DMS 273 (cell line): ENCODE data around the gene FHAD1.

ENCODE experiments used
- DNase-seq: peaks from one replicate; lab custom pipeline; 2025; ENCODE audit not compliant: unreplicated experiment; lab: John Stamatoyannopoulos, UW

The FHAD1 gene

DNA sequence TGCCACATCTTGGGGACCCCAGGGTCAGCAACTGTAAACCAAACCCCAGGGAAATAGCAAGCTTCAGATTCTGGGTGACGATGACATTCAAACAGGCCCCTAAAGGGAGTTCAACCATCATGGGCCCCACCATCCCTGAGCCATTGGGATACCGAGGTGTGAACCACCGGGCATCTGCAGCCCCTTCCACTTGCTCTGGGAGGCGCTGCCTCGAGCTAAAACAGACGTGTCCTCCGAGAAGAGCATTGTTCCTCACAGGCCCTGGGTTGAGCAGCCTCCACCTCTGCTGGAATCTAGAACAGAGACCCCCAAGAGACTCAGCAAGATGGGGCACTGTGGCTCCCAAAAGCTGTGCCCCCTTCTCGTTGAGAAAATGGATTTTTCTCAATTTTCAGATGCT, 143.6 kb downstream of the FHAD1 start:
- DNase-seq = no peak

DNA sequence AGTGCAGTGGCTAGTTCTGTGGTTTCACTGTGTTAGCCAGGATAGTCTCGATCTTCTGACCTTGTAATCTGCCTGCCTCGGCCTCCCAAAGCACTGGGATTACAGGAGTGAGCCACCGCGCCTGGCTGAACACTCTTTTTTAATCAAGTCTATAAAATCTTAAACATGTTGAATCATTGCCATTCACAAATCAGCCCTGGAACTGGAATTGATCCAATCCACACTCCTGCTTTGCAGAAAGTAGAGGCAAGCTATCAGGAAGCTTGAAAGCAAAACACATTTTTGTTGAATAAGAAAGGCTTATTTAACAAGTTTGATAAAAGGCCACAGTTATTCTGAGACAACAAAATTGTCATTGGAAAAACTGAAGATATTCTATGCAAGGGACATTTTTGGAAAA, 144.3 kb downstream of the FHAD1 start:
- no peak for DNase-seq

DNA sequence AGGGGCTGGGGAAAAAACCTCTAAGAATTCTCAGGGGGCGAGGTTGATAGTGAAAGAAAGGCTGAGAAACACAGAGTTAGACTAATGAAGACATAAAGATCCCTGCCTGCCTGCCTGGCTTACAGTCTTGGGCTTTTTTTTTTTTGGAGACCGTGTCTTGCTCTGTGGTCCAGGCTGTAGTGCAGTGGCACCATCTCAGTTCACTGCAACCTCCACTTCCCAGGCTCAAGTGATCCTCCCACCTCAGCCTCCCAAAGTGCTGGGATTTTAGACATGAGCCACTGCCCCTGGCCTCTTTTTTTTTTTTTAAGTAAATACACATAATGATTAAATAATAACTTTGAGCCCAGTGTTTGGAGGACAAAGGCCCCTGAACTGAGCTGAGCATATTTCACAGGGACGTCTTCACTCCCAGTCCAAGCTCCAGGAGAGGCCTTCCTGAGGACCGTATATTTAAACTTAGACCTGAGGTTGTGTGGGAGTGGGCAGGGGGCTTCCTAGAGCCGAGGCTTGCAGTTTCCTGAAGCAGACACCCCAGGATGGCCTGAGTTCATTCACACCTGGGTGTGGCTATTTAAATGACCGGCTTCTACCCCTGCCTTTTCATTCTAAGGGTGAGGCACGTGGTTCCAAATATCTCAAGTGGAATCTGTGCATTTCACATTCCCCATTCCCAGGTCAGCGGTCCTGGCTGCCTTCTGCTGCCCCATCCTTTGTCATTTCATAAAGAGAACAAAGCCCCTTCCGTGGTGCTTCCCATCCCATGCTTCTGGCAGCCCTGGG, 146.6 kb downstream of the FHAD1 start:
- DNase-seq = no peak

DNA sequence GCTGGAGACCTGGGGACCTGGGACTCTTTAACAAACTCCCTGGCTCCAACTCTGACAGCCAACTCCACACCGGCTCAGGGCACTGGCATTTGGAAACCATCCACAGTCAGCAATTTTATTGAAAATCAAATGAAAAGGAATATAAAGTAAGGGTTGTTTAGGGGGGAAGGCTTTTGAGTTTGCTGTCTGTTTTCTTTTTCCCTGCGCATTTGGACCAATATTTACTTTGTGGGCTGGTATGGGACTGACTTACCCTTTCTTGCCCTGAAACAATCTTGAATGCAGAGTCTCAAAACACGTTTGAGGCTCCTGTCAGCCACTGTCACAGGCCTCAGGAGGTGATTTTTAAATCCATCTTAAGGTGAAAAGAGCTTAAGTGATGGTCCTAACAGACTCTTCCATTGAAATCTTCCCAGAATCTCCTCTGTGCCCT, 147.3 kb downstream of the FHAD1 start:
- no peak for DNase-seq

DNA sequence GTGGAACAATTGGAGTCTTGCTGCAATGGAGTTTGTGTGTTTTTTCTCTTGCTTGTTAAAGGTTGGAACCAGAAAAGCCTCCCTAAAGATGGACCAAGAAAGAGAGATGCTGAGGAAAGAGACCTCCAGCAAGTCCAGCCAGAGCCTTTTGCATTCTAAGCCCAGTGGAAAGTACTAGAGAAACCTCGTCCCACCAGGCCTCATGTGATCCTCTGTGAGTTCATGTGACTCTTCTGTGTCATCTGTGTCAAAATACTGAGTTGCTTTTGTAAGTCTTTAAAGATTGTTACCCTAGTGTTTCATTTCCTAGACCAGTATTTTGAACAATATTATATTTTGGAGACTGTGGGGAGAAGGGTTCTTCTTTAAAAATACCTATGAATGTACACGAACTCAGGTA, 150.2 kb downstream of the FHAD1 start:
- no peak for DNase-seq

DNA sequence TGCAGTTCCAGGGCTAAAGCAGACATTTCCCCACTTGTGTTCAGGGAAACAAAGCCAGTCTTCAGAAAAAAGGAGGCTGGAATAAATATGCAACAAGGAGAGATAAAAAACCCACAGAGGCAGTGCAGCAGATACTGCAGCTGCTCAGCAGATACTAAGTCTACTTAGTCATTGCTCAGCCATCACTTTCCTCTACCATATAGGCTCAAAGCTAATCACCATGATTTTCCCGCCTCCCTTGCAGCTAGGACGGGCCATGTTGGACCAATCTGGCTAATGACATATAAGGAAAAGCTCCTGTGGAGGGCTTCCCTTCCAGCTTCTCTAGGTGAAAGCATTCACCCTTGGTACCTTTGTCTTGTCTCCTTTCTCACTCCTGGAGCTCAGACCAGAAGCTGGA, 152.7 kb downstream of the FHAD1 start:
- DNase-seq = no peak

DNA sequence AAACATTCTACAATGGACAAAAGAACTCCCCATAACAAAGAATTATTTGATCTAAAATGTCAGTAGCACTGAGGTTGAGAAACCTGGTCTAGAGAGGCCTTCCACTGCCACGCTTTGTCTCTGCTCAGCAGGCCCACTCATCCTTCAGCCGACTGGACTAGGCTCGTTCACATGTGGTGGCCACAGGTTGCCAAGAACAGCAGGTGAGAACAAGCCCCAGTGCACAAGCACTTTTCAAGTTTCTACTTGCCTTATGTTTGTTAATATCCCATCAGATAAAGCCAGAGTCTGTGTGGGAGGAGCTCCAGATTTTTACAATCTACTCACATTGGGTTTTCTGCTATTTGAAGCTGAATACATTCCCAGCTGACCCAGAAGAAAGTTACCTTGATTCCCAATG, 153.6 kb downstream of the FHAD1 start:
- peak; percentile 89 for DNase-seq

DNA sequence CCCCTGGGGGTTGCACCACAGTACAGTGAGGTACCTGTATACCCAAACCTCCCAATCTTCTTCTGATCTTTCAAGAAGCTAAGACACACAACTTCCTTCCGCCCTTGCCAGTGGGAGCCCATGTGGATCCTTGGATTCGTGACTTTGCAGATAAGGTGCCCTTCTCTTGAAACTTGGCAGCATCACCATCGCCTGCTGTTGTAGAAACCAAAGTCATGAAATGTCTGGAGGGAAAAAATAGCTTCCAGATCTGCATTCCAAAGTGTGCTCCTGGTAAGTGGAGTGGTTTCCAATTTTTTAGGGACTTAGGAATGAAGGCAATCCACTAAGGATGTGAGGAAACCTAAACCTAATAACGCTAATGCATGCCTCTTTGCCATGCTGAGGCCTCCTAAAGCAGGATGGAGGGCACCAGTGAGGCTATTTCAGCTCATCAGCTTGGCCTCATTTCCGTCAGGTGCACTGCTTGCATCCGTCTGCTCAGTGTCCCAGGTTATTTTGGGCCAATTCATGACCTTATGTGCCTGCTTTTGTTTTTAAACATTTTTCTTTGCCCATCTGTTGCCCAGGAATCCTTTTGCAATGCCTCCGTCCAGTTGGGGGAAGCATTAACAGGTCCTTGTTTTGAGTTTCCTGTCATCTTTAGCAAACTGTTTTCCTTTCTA, 154.5 kb downstream of the FHAD1 start:
- DNase-seq = peak; percentile 69

DNA sequence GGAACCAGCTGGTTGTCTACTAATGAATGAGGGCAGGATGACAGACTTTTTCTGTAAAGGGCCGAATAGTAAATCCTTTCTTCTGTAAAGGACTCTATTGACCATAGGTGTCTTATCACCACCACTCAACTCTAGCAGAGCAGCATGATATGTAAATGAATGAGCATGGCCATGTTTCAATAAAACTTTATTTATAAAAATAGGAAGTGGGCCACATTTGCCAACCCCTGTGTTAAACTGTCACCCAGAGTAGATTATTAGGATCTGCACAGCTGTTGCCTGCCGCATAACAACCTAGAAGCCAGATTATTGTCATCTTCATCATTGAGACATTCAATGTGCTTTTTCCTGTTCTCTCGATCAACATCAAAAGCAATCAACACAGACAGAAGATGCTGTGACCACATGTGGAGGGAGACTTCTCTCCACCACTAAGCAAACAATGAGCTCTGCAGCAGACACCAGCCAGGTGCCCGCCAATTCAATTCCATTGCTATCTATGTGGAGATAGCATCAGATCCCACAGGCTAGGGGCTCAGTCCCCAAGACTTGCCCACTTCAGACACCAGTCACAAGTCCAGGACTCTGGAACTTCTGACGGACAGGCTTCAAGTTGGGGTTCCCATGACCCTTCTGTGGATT, 155.9 kb downstream of the FHAD1 start:
- no peak for DNase-seq

DNA sequence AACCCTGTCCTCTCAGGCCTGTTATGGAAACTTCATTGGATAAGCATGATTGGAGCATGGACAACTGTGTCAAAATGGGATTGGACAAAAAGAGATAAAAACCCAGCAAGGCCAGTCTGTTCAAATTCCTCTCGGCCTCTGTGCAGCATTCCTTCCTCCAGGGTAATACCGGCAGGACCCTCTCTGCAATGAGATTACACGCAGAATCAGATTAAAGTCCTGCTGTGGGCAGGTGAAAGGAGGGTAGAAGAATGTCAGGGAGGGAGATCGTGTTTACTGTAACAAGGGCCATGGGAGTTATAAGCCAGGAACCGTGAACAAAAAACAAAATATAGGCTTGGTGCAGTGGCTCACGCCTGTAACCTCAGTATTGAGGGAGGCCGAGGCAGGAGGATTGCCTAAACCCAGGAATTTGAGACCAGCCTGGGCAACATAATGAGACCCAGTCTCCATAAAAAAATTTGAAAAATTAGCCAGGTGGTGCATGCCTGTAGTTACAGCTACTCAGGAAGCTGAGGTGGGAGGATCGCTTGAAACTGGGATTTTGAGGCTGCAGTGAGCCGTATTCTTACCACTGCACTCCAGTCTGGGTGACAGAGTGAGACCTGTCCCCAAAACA, 157.0 kb downstream of the FHAD1 start:
- DNase-seq = no peak

DNA sequence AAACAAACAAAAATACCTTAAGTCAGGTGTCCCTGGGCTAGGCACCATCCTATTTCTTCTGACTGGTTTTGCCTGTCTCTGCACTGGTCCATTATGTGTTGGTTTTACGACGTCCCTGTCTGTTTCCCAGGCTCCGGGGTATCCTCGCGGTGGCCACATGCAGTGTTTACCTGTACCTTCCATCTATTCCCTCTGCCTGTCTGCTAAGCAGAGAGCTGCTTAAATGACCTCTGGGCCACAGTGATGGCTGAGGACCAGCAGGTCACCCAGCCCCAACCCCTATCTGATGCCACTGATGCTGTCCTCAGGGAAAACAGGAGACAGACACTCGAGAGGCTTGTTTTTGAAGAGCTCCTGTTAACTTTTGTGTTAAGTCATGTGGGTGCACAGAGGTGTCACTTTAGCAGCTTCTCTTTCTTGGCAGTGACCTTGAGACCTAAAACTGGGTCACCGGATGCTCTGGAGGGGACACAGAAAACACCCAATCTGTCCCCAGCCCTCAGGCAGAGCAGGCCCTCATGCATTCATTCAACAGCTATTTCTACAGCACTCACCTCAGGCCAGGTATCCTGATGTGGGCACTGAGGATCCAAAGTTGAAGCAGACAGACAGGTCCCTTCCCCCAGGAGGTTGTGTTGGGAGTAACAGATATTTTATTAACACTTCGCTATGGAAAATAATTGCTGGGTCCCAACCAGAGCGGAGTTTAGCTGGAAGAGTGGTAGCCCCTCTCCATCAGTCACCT, 158.3 kb downstream of the FHAD1 start:
- no peak for DNase-seq

DNA sequence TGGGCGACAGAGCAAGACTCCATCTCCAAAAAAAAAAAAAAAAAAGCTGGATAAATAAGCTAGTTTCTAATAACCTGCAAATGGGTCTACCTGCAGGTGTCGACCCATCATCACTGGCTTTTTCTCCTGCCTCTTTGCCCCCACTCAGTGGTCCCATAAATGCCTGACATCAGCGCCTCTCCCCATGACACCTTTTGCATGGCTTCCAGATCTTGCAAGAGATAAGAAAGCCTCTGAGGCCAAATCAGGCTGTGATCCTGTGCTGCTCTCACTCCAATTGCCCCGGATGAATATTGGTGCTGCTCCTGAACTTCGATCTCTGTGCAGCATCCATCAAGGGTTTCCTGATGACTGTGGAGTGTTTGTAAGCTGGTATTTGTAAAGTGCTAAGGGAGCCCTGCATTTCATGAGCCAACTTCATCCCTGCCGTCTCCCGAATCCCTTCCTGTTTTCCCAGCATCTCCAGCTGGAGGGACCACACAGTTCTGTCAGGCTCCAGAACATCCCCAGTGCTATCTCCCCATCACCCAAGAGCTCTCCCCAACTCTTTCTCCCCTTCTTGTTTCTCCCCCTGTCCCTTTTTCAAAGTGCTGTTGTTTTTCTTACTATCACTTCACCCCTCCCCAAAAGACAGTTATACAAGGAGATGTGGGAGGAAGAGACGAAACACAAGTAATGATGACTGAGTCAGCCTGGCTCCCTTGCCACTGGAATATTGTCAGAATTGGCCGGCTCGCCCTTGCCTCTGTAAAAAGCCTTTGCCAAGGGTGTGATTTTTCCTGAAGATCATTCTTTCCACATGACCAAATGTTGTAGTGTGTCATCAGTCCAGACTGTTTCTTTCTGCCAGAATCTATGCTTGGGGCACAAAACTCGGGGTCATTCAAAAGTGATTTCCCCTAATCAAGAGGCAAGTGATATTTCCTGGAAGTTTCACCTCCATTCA, 159.9 kb downstream of the FHAD1 start:
- no peak for DNase-seq

DNA sequence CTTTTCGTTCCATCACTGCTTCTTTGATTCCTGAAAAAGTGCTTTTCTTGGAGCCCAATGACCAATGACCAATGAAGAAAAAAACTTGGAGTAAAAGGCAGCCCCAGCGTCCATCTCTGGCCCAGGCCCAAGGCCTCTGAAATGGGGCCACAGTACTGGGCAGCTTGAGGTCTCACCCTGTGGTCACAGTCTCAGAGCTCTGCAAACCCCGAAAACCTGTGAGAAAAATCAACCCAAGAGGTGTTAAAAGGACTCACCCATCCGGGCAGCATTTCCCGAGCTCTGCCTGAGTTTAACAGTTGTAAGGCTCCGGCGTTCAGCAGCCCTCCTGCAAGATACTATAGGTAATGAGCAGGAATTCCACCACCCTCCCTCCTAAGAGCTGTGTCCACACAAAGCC, 160.6 kb downstream of the FHAD1 start:
- DNase-seq = no peak

DNA sequence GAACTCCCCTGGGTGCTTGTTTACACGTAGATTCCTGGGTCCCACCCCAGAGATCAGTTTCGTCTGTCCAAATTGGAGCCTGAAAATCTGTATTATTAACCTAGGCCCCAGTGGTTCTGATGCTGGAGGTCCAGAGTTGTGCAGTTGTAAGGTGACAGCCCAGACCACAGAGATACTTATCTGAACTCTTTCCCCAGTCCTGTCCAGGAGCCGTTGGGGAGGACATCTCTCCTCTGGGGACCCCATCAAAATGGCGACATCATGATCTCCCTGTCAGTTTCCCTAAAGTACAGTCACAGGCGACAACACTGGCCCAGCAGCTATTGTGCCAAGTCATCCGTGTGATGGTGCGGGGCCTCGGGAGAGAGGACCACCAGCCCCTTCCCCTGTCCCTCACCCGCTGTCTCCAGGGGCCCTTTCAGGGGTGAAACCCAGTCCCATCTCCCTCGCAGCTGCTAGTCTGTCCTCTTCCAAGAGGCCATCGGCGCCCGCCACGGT, 161.9 kb downstream of the FHAD1 start:
- DNase-seq = no peak

DNA sequence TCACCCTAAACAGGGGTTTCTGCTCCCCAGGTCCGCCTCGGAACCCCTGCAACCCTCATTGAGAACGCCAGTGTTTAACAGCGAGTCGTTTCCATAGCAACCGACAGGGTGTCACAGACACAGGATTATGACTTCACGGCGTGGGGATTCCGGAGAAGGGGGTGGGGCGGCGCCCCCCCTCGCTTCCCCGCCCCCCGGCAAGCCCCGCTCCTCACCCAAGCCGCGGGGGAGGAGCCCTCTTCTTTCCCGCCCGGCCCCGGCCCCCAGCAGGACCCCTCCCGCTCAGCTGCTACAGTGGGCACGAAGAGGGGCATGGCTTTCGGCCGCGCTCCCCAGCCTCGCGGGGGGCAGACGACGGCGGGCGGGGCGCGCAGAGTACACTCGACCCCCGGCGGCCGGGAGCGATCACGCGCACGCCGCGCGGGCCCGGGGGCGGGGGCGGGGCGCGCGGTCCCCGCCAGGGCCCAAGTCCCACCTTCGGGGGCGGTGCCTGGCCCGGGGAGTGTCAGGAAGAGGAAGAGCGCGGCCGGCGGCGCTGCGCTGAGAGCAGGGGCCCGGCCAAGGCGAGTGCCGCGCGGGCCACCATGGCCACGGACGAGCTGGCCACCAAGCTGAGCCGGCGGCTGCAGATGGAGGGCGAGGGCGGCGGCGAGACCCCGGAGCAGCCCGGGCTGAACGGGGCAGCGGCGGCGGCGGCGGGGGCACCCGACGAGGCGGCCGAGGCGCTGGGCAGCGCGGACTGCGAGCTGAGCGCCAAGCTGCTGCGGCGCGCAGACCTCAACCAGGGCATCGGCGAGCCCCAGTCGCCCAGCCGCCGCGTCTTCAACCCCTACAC, 162.6 kb downstream of the FHAD1 start, which contains the start of gene EFHD2:
TSS of gene EFHD2 (plus strand) at position 501 of the 835 bp plus-strand sequence. CDS start at position 585, 84 bp downstream.
- DNase-seq = peak; percentile 95

DNA sequence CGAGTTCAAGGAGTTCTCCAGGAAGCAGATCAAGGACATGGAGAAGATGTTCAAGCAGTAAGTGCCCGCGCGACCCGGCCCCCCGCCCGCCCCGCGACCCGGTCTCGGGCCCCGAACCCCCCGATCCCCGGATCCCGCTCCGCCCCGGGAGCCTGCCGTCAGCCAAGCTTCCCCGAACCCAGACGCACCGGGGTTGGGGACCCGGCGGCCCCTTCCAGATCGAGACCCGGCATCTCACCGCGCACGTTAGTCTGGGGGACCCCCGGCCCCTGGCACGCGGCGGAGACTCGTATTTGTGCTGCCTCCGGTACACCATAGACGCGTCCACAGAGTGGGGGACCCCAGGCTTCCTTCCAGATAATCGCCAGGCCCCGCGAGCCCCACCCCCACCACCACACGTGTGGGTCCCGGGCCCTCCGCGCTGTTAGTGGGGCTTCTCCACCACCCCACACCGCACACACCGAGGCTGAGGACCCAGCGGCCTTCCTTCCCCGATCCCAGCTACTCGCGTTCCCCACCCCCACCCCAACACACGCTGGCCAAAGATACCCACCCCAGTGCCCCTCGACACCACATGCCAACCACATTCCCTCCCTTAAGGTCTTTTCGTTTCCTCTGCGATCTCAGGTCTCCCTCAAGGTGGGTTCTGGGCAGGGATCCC, 163.3 kb downstream of the FHAD1 start:
- DNase-seq = peak; percentile 41

DNA sequence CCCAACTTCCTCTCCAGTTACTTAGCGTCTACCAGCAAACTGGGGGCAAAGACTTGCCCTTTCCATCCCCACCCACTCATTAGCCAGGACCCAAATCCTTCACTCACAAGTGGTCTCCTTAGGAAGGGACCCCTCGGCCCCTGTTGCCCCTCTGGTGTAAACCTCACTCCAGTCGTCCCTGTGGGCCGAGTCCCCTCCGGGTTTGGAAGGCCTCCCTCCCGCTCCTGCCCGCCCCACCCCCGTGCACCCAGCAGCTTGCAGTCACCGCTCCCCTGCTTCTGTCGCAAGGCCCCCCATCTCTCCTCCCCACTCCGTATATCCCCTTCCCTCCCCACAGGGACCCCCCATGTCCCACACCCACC, 163.8 kb downstream of the FHAD1 start:
- DNase-seq = no peak

DNA sequence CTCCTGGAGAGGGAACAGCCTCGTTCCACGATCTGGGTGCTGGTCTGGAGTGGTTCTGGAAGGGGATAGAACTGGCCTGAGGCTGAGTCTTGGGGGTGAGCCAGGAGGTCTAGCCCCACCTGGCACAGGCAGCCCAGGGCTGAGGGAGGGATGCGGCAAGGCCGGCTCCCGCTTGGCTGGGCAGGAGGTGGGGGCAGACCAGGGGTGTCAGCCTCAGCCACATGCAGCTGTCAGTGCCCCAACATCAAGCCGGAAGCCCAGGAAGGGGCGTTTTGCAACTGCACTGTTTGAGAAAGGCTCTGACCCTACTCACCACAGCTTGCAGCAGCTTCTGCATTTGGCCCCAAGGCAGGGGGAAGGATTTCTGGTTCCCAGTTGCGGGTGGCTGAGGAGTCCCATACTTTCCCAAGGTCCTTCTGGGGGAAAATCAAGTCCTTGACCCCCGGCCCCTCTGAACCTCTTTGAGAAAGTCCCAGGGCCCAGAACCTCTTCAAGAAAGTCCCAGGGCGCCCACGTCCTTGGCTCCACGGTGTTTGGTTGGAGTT, 164.6 kb downstream of the FHAD1 start:
- peak; percentile 37 for DNase-seq
